Activated CD4-positive, alpha-beta T cell treated with anti-CD3 and anti-CD28 coated beads for 36 hours (primary cell): Measurements from ENCODE around the gene IRX6. TPM values are rescaled to one million over a fixed set of nuclear protein-coding genes. Genes with fewer than 3 reads are reported as not detected.

ENCODE experiments used
- ATAC-seq: fragments of 200-7000 bp; cut with Tn5 transposase; one replicate; pipeline ENCODE4 v1.10.0; 2021; ENCODE audit warnings: mild to moderate bottlenecking, moderate library complexity
- CTCF ChIA-PET: fragments of 350-600 bp; sonication (Branson Sonifier 250); formaldehyde crosslinking; loops from one replicate; lab custom pipeline; 2021; ENCODE audit warnings: antibody characterized with exemption; lab: Charles Lee
- POLR2A ChIA-PET: fragments of 350-600 bp; sonication (Branson Sonifier 250); formaldehyde crosslinking; loops from one replicate; lab custom pipeline; 2021; ENCODE audit warnings: antibody characterized with exemption, inconsistent platforms; lab: Charles Lee
- DNase-seq: peaks from one replicate; pipeline ENCODE4 v3.0.0-alpha.2; 2020
- H3K27ac Mint-ChIP-seq: one replicate; pipeline ENCODE4 v1.8.0; 2021; ENCODE audit warnings: mixed read lengths
- H3K27me3 Mint-ChIP-seq: one replicate; pipeline ENCODE4 v1.8.0; 2021; ENCODE audit warnings: mixed read lengths
- H3K36me3 Mint-ChIP-seq: one replicate; pipeline ENCODE4 v1.8.0; 2021; ENCODE audit warnings: low read depth, mixed read lengths
- H3K4me1 Mint-ChIP-seq: one replicate; pipeline ENCODE4 v1.8.0; 2021; ENCODE audit warnings: mixed read lengths
- H3K4me3 Mint-ChIP-seq: one replicate; pipeline ENCODE4 v1.8.0; 2021; ENCODE audit warnings: mild to moderate bottlenecking, moderate library complexity, mixed read lengths
- H3K9me3 Mint-ChIP-seq: one replicate; pipeline ENCODE4 v1.8.0; 2021; ENCODE audit warnings: low read depth, mixed read lengths
- intact Hi-C, 2 experiments: fragments of 100-400 bp; cut with DNase I in 1 of 2; cut with micrococcal nuclease in 1 of 2; formaldehyde crosslinking; loops; one replicate each; pipeline versions ENCODE4 v1.14.2 to v1.15.1; 2022 to 2024; cut with DNase I, micrococcal nuclease
- total RNA-seq, 2 experiments: library from RNA; stranded (reverse); gene quantifications; one replicate each; pipeline ENCODE4 v1.2.3, GENCODE V29; 2021

Gene IRX6
- total RNA-seq, 2 experiments from 2014 or later = not detected

- Mint-ChIP-seq H3K27me3 (peaks cover 14% of the 10 kb centered on the region), H3K36me3 (no peaks in the 10 kb centered on the region), H3K4me3 (no peak overlapping the region), H3K4me1 (no peaks in the 10 kb centered on the region), H3K27ac (no peak overlapping the region), H3K9me3 (no peaks in the 10 kb centered on the region)
- POLR2A ChIA-PET = no interaction called here
- intact Hi-C loops = no loop called here
- ATAC-seq = no peak
- CTCF ChIA-PET = no interaction called here
- no peak for DNase-seq
Measured at GRCh38 chr16:55341681-55342080, 17.7 kb downstream of the IRX6 start.

- ATAC-seq (no peak), DNase-seq (no peak)
- ChIA-PET CTCF (no interaction called here), POLR2A (no interaction called here)
- intact Hi-C loops = no loop called here
- Mint-ChIP-seq H3K27ac (no peak overlapping the region), H3K9me3 (no peaks in the 10 kb centered on the region), H3K4me1 (no peaks in the 10 kb centered on the region), H3K36me3 (no peaks in the 10 kb centered on the region), H3K4me3 (no peak overlapping the region), H3K27me3 (peaks cover 16% of the 10 kb centered on the region)
Measured at GRCh38 chr16:55346475-55346874, 22.5 kb downstream of the IRX6 start.

- POLR2A ChIA-PET = no interaction called here
- intact Hi-C loops = no loop called here
Measured at GRCh38 chr16:55349867-55350266, 25.9 kb downstream of the IRX6 start.

GRCh38 chr16:55350984-55351383 lies 27.0 kb downstream of the IRX6 start:
- peaks cover 25% of the 10 kb centered on the region for H3K27me3 Mint-ChIP-seq
- no peaks in the 10 kb centered on the region for H3K4me1 Mint-ChIP-seq
- no peak overlapping the region for H3K27ac Mint-ChIP-seq
- ATAC-seq = no peak
- no peak for DNase-seq
- no peak overlapping the region for H3K4me3 Mint-ChIP-seq
- ChIA-PET CTCF (no interaction called here), POLR2A (no interaction called here)
- no peaks in the 10 kb centered on the region for H3K9me3 Mint-ChIP-seq
- H3K36me3 Mint-ChIP-seq = no peaks in the 10 kb centered on the region
- intact Hi-C loops = no loop called here

More at GRCh38 chr16:55349867-55350266, 25.9 kb downstream of the IRX6 start:
- ATAC-seq (no peak), DNase-seq (no peak)
- Mint-ChIP-seq H3K27me3 (peaks cover 20% of the 10 kb centered on the region), H3K4me3 (no peak overlapping the region), H3K9me3 (no peaks in the 10 kb centered on the region), H3K4me1 (no peaks in the 10 kb centered on the region), H3K36me3 (no peaks in the 10 kb centered on the region), H3K27ac (no peak overlapping the region)
- CTCF ChIA-PET = no interaction called here

GRCh38 chr16:55351936-55352335 lies 27.9 kb downstream of the IRX6 start:
- Mint-ChIP-seq H3K27ac (no peak overlapping the region), H3K4me1 (no peaks in the 10 kb centered on the region), H3K9me3 (no peaks in the 10 kb centered on the region), H3K27me3 (peaks cover 22% of the 10 kb centered on the region), H3K4me3 (no peak overlapping the region), H3K36me3 (no peaks in the 10 kb centered on the region)
- ChIA-PET CTCF (interaction anchor here (1.2 kb wide), 1 partner anchor 10 kb away, joined by 4 read pairs; no protein-coding TSS in a partner anchor), POLR2A (no interaction called here)
- intact Hi-C loops = no loop called here
- DNase-seq (no peak), ATAC-seq (no peak)

GRCh38 chr16:55357241-55357640 lies 33.2 kb downstream of the IRX6 start:
- H3K27me3 Mint-ChIP-seq = peaks cover 14% of the 10 kb centered on the region
- no peaks in the 10 kb centered on the region for H3K4me1 Mint-ChIP-seq

GRCh38 chr16:55359946-55360345 lies 35.9 kb downstream of the IRX6 start:
- no peak for ATAC-seq
- Mint-ChIP-seq H3K4me1 (no peaks in the 10 kb centered on the region), H3K36me3 (no peaks in the 10 kb centered on the region), H3K9me3 (no peaks in the 10 kb centered on the region), H3K27me3 (peaks cover 15% of the 10 kb centered on the region), H3K4me3 (no peak overlapping the region), H3K27ac (no peak overlapping the region)
- intact Hi-C loops = no loop called here
- ChIA-PET CTCF (interaction anchor here (0.7 to 0.9 kb wide), 3 partner anchors 17 to 1395 kb away, joined by 3 to 4 read pairs (median 3); no protein-coding TSS in a partner anchor), POLR2A (no interaction called here)
- no peak for DNase-seq

More at GRCh38 chr16:55357241-55357640, 33.2 kb downstream of the IRX6 start:
- ATAC-seq (no peak), DNase-seq (no peak)
- H3K27ac Mint-ChIP-seq = no peak overlapping the region
- no peaks in the 10 kb centered on the region for H3K9me3 Mint-ChIP-seq
- CTCF ChIA-PET = interaction anchor here (0.7 kb wide), 1 partner anchor 525 kb away, joined by 3 read pairs; no protein-coding TSS in a partner anchor
- intact Hi-C loops = no loop called here
- no peak overlapping the region for H3K4me3 Mint-ChIP-seq
- POLR2A ChIA-PET = no interaction called here
- no peaks in the 10 kb centered on the region for H3K36me3 Mint-ChIP-seq

GRCh38 chr16:55364811-55365210 lies 40.8 kb downstream of the IRX6 start:
- DNase-seq (no peak), ATAC-seq (no peak)
- no peaks in the 10 kb centered on the region for H3K36me3 Mint-ChIP-seq
- ChIA-PET CTCF (no interaction called here), POLR2A (no interaction called here)
- no peaks in the 10 kb centered on the region for H3K9me3 Mint-ChIP-seq
- intact Hi-C loops = no loop called here
- no peak overlapping the region for H3K27ac Mint-ChIP-seq
- peaks cover 21% of the 10 kb centered on the region for H3K27me3 Mint-ChIP-seq
- no peaks in the 10 kb centered on the region for H3K4me1 Mint-ChIP-seq
- no peak overlapping the region for H3K4me3 Mint-ChIP-seq

GRCh38 chr16:55367301-55367811 lies 43.4 kb downstream of the IRX6 start:
- H3K36me3 Mint-ChIP-seq = no peaks in the 10 kb centered on the region
- no peak overlapping the region for H3K4me3 Mint-ChIP-seq
- ChIA-PET CTCF (no interaction called here), POLR2A (no interaction called here)
- no peak overlapping the region for H3K27ac Mint-ChIP-seq
- intact Hi-C loops = no loop called here
- DNase-seq (no peak), ATAC-seq (no peak)
- no peaks in the 10 kb centered on the region for H3K9me3 Mint-ChIP-seq
- H3K4me1 Mint-ChIP-seq = peaks cover 3% of the 10 kb centered on the region
- H3K27me3 Mint-ChIP-seq = peaks cover 41% of the 10 kb centered on the region

- no peaks in the 10 kb centered on the region for H3K36me3 Mint-ChIP-seq
- no peak for ATAC-seq
- ChIA-PET CTCF (no interaction called here), POLR2A (no interaction called here)
- no peak overlapping the region for H3K4me3 Mint-ChIP-seq
- peaks cover 48% of the 10 kb centered on the region for H3K27me3 Mint-ChIP-seq
- no peak for DNase-seq
- H3K27ac Mint-ChIP-seq = no peak overlapping the region
- peaks cover 3% of the 10 kb centered on the region for H3K4me1 Mint-ChIP-seq
- intact Hi-C loops = no loop called here
- H3K9me3 Mint-ChIP-seq = no peaks in the 10 kb centered on the region
Measured at GRCh38 chr16:55367866-55368603, 44.0 kb downstream of the IRX6 start.

GRCh38 chr16:55369151-55369550 lies 45.1 kb downstream of the IRX6 start:
- no peak overlapping the region for H3K4me3 Mint-ChIP-seq
- intact Hi-C loops = no loop called here
- H3K36me3 Mint-ChIP-seq = no peaks in the 10 kb centered on the region
- ChIA-PET CTCF (no interaction called here), POLR2A (no interaction called here)
- no peak for ATAC-seq
- H3K27ac Mint-ChIP-seq = no peak overlapping the region
- no peaks in the 10 kb centered on the region for H3K9me3 Mint-ChIP-seq
- peaks cover 48% of the 10 kb centered on the region for H3K27me3 Mint-ChIP-seq
- no peak for DNase-seq
- peaks cover 3% of the 10 kb centered on the region for H3K4me1 Mint-ChIP-seq

- Mint-ChIP-seq H3K4me1 (peaks cover 3% of the 10 kb centered on the region), H3K27me3 (peaks cover 43% of the 10 kb centered on the region), H3K9me3 (no peaks in the 10 kb centered on the region), H3K4me3 (no peak overlapping the region), H3K36me3 (no peaks in the 10 kb centered on the region), H3K27ac (no peak overlapping the region)
- ChIA-PET POLR2A (no interaction called here), CTCF (no interaction called here)
- DNase-seq = peak; percentile 47
- ATAC-seq = no peak
- intact Hi-C loops = no loop called here
Measured at GRCh38 chr16:55370762-55371482, 46.9 kb downstream of the IRX6 start.
